Islet of Langerhans (tissue), 1 donor: Measurements from ENCODE around the gene TNPO2.

Source experiments
- FAIRE-seq: peaks from one replicate; lab custom pipeline; 2011; peaks lifted over from hg19 to GRCh38; lab: Jason Lieb, UNC

TNPO2 gene

DNA sequence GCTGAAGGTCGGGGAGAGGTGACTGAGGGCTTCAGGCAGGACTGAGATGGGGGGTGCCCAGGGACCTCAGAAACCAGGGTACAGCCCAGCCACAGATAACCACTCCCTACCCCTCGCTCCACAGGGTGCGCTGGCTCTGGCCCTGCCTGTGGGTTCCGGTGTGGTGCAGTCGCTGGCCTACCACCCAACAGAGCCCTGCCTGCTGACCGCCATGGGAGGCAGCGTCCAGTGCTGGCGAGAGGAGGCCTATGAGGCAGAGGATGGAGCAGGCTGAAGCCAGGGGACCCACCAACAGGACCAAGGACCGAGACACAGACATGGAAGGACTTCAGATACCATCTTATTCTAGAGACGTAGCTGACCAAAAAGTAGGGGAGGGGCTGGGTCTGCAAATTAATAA, 48.3 kb downstream of the TNPO2 start:
- no peak for FAIRE-seq

DNA sequence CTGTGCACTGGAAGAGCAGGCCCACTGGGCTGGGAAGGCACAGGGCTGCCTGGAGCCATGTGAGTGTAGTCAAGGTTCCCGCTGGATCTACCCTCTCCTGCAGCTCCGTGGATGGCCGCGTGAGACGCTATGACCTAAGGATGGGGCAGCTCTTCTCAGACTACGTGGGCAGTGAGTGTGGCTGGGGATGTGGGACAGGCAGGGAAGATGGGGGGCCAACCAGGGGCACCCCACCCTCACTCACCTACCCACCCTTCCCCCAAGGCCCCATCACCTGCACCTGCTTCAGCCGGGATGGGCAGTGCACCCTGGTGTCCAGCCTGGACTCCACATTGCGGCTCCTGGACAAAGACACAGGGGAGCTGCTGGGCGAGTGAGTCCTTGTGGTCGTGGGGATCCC, 51.0 kb downstream of the TNPO2 start:
- no peak for FAIRE-seq

DNA sequence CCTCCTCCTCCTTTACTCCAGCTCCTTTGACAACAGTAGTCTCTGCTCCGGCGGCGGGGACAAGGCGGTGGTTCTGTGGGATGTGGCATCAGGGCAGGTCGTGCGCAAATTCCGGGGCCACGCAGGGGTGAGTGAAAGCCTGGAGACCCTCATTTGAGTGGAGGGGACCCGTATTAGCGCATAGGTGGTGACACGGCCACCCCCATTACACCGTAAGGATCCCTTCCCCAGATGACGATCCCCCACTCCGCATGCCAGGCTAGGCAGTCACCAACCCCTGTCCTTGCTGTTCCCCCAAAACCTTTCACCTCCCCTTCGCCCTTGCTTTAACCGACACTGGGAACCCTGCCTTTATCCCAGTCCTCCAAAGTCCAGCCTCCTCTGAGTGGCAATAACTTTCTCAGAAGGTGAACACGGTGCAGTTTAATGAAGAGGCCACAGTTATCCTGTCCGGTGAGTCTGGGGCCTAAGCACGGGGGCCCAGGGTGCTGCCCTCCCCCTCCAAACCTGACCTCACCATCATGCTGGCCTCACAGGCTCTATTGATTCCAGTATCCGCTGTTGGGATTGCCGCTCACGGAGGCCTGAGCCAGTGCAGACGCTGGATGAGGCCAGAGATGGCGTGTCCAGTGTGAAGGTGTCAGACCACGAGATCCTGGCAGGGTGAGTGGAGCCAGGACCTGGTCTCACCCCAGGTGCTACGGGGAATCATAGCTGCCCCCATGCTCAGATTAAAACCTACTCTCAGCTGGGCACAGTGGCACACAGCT, 53.4 kb downstream of the TNPO2 start:
- FAIRE-seq, result no peak

DNA sequence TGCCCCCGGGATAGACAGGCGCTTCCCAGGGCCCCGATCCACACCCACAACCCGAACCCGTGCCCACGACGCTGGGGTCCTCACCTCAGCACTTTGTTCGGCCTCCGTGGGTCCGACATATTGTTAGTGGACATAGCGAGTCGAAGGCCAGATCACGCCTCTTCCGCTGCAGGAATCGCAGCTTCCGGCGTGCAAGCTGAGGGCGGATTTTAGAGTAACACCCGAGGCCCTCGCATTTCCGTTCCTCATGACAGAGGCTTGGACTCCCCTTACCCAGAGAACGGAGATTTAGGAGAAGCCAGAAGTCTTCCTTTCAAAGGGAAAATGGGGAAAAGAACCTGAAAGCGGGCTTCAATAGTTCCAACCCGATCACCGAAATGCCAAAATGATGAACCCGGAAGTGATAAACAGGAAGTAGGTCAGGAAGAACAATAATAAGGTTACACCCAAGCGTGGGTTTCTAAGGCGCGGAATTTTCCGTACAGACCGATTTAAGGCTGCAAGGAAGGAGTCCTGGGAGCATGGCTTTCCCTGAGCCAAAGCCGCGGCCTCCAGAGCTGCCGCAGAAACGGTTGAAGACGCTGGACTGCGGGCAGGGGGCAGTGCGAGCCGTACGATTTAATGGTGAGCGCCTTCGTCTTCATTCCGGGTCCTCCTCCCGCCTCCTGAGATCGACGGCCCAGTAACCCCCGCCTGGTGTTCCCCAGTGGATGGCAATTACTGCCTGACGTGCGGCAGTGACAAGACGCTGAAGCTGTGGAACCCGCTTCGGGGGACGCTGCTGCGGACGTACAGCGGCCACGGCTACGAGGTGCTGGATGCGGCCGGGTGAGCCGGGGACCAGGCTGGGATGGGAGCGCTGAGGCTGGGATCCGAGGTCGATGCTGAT, 54.2 kb downstream of the TNPO2 start:
- FAIRE-seq, result peak; percentile 56

DNA sequence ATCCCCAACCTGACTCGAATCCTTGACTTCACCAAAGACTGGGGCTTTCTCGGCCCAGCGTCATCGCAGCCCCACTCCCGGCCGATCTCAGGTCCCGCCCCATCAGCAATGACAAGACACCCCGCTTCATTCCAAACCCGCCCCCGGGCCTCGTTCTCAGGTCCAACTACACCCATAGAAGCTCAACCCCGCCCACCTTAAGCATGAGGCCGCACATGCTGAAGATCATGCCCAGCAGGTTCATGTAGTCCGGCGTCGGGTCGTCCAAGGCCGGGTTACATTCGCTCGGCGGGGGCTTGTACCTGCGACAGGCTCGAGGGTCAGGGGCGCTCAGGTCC, 54.8 kb downstream of the TNPO2 start:
- FAIRE-seq, result no peak

DNA sequence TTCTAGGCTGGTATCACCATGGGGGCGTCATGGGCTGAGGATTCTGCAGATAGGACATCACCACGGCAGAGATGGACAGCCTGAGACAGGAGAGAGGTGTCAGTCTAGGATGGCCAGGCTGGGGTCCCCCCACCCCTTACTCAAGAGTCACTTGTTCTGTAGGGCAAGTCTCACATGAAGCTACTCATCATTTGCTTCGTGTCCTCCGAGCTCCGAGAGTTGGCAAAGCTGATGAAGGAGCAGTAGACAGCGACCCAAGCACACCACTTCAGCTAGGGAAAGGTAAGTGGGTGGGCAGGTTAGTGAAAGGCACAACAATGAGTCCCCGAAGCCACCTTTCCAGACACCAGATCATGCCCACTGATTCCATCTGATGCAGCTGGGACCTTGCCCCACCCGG, 55.4 kb downstream of the TNPO2 start:
- FAIRE-seq, result no peak

DNA sequence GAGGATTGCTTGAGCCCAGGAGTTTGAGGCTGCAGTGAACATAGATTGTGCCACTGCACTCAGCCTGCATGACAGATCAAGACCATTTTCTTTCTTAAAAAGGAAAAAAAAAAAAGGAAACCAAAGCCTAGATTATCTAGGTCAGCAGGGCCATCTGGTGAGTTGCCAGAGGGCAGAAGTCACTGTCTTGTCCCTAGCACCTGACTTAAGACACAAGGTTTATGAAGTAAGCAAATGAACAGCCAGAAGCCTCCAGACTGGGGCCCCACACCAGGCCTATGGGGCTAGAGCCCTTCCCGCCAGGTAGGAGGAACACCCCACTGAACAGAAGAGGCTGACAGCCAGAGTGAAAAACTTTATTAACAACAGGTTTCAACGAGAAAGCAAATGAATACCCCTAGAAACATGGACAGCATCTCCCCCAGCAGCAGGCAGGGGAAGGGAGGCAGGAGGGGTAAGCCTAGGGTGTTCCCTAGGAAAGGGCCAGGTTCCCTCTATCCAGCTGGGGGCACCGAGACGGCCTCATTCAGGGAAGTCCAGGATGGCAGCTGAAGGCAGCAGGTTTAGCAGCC, 55.9 kb downstream of the TNPO2 start:
- no peak for FAIRE-seq

DNA sequence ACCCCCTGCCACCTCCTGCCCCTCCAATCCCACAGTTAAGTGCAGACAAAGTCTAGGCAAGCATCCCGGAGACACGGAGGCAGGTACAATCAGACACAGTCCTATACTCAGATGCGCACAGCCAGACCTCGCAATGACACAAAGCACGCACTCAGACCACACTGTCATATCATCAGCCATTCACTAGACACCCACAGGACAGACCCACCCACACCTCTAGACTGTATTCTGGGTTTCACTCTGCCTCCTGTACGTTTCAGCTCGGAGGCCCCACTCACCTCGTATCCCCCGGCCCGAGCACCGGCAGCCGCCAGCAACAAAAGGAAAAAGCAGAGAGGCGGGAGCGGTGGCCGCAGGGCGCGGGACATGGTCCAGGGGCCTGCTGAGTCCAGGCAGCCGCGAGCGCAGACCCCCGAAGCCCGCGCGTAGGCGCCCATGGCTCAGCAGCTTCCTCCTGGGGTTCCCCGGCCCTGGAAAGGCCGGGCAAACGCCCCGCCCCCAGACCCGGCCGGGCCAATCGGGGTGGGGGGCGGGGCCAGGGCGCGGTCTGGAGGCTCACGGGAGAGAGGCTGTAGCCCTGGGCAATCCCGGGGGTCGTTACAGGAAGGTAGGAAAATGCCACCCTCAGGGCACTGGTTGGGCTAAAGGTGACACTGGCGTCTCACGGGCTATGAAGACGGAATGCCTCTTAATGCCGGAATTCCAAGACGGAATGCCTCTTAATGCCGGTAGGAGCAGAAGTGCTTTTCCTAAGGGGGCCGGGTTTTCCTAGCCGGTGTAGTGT, 57.3 kb downstream of the TNPO2 start, which contains the start of the genes MAN2B1 and WDR83:
MAN2B1 (minus strand) TSS at position 478 of the 784 bp plus-strand sequence; CDS start at position 437, 41 bp downstream.
WDR83 (plus strand) TSS at position 543 of the 784 bp plus-strand sequence. CDS start 2,984 bp downstream, outside the sequence.
- no peak for FAIRE-seq

DNA sequence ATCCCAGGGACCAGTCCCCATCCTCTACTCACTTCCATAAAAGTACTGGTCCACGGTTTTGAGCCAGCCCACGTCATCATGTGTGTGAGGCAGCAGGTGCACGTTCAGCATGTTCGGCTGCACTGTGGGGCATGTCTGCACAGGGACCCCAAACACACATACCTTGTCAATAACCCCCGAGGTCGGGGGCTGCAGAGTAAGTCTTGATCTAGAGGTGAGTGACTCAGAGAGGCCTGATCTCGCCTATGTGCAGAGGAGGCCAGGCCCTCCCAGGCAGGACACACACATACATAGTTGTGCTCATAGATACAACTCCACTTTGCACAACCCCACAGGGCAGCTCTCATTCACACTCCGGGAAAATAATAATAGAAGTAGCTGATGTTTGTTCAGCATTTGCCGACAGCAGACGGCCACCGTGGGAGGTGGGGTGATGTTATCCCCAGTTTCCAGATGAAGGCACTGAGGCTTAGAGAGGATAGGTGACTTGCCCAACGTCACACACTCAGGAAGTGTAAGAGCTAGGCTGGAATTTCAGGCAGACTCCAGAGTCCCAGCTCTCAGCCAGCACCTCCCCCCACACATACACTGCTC, 58.0 kb downstream of the TNPO2 start:
- FAIRE-seq, result no peak

DNA sequence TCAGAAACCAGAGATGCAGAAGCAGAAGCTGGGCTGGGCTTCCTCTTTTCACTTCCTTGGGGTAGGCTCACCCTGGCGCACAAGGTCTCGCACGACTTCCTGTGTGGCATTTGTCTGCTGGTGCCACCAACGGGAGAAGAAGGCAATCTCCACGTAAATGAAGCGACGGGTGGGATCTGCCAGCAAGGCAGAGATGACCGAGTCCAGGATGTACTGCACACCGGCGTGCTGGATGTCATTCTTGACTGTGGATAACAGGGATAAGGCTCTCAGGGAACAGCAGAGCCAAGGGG, 58.5 kb downstream of the TNPO2 start:
- FAIRE-seq, result no peak

DNA sequence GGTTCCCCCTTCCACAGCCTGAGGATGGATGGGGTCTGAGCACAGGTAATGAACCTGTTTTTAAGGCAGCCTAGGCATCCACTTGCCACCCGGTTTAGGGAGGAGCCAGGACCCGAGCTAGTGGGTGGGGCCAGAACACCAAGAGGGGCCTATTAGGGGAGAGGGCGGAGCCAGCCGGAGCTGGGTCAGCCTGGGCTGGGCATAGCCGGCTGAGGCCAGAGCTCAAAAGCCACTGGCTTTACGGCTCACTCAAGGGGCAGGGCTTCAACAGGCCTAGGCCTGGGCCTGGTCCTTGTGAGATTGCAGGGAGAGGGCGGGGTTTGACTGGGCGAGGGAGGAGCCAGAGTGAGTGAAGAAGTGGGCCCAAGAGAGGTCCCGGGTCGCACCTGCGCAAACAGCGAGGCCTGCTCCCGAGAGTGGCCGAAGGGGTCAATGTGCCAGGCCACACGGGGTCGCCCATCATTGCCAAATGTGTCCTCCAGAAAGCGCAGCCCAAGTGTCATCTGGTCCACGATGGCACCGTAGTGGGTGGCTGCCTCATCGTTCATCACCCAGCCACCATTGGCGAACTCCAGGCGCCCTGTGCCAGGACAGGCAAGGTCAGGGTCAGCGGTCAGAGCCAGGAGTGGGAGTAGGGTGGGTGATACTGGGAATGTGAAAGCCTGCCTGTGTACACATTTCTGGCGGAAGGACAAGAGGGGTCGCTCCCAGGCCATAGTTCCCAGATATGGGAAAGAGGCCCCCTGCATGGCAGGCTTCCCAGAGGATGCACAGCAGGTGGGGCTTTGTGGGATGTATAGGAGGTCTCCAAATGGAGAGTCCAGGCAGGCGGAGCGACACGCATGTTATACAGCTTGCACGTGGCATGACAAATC, 59.1 kb downstream of the TNPO2 start:
- FAIRE-seq, result no peak

DNA sequence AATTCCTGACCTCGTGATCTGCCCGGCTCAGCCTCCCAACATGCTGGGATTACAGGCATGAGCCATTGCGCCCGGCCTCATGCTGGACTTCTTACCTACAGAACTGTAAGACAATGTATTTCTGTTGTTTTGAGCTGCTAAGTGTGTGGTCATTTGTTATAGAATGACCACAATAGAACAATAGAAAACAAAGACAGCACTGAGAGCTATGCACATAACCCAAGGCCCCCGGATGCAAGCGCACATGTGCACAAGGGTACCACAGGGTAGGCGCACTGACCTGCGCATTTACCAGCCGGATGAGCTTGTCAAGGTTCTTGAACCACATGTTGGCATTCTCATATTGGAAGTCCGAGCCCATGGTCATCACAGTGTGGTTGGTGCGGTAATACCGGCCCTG, 62.8 kb downstream of the TNPO2 start:
- no peak for FAIRE-seq

DNA sequence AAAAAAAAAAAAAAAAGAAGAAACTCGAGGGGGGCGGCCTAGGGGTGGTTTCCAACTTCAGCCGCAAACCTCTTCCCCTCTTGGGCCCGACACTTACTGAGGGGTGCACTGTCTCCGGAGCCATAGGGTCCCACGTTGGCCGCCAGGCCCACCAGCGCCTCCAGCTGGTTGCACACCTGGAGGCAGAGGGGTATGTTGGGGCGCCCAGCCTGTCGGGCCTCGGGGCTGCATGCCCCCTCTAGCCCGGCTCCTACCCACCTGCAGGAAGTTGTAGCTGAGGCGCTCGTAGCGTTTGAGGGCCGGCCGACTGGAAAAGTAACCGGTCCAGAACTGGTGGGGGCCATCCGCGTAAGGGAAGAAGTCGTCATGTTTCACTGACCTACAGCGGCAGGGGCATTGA, 65.8 kb downstream of the TNPO2 start:
- no peak for FAIRE-seq

DNA sequence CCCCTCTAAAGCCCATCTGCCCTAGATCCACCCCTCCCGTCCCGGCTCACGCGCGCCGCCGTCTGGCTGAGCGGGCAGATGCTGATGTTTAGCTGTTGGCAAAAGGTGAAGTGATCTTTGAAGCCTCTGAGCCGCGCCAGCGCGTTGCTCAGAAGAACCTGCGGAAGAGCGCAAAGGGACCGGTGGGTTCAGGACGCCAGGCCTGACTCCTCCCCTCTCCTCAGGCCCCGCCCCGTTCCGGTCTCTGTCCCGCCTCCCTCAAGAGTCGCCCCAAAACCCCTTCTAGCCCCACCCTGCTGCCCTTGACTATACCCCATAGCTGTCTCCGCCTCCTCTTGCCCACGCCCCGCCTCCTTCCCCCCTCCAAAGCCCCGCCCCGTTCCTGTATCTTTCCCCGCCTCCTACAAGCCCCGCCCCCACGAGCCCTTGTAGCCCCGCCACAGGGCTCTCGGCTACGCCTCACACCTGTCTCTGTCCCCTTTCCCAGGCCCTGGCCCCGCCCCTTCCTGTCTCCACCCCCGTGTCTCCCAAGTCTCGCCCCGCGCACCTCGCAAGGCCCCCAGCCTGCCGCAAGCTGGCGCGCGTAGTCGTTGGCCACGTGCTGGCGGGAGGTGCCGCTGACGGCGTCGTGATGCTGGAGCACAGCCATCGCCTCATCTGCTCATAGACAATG, 66.7 kb downstream of the TNPO2 start:
- no peak for FAIRE-seq

DNA sequence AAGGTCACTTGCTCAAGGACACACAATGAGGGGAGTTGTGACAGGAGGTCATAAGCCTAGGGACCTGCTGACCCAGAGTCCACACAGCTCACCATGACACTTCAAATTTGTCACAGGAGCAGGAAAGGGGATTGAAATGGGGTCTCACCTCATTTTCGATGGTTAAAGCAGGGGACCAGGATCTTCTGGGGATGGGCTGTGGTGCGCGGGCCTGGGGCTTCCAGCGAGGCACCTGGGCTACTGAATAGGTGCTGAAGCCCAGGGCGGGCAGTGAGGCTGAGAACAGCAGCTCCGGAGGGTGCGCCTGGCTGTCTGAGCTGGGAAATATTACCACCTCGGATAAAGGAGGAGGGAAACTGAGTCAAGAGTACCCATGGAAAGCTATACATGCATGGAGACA, 68.2 kb downstream of the TNPO2 start:
- no peak for FAIRE-seq

DNA sequence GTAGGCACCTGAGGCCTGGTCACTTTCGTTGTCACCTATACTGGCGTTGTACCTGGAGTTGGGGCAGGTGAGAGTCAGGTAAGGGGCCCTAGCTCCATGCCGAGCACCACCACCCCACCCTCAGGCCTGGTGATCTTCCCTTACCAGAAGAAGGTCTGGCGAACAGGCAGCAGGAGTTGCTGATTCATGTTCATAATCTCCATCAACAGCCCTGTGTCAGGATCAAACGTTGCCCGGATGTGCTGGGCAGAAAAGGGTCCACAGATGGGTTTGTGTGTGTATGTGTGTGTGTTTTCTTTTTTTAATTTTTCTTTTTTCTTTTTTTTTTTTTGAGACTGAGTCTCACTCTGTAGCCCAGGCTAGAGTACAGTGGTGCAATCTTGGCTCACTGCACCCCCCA, 71.5 kb downstream of the TNPO2 start:
- FAIRE-seq, result no peak

DNA sequence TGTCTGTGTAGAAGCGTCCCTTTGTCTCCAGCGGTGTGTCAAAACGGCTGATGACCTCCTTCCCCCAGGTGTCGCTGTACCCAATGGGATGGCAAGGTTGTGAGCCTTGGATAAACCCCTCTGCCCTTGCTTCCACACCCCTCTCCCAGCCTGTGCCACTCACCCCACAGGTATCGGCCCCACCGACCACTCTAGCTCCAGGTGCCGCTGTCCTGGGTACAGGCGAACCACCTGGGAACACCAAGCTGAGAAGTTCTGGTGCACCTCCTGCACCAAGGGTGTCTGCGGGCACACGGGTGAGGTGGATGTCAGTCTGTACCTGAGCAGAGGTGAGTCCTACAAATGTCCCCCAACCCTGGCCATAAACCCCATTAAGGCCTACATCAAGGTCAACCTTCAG, 73.8 kb downstream of the TNPO2 start:
- no peak for FAIRE-seq
